DND-41 (cell line): ENCODE results near the gene CFAP97.

Experiments
- ATAC-seq: fragments of 200-7000 bp; cut with Tn5 transposase; 3 replicates; pipeline ENCODE4 v1.9.1; 2021; ENCODE audit warnings: low read depth; ENCODE audit not compliant: insufficient read depth
- DNase-seq: peaks from one replicate; pipeline ENCODE4 v3.0.0-alpha.2; 2020
- H2AFZ ChIP-seq: 2 replicates; pipeline ENCODE4 v1.6.0; 2012; ENCODE audit warnings: low read depth, low read length
- H3K27ac ChIP-seq: 2 replicates; pipeline ENCODE4 v1.5.1; 2012; ENCODE audit warnings: low read length, inconsistent platforms
- H3K27me3 ChIP-seq: fragments of 200-600 bp; sonication (generic); 2 replicates; pipeline ENCODE4 v1.6.0; 2012; ENCODE audit warnings: low read length, mild to moderate bottlenecking, inconsistent platforms; ENCODE audit not compliant: insufficient read depth, poor library complexity
- H3K36me3 ChIP-seq: 2 replicates; pipeline ENCODE4 v1.5.1; 2012; ENCODE audit warnings: low read length, inconsistent platforms; ENCODE audit not compliant: insufficient read depth
- H3K4me1 ChIP-seq: 2 replicates; pipeline ENCODE4 v1.5.1; 2012; ENCODE audit warnings: mild to moderate bottlenecking, low read length; ENCODE audit not compliant: insufficient read depth
- H3K4me2 ChIP-seq: 2 replicates; pipeline ENCODE4 v1.6.0; 2012; ENCODE audit warnings: mild to moderate bottlenecking, moderate library complexity, low read length, inconsistent platforms; ENCODE audit not compliant: insufficient read depth
- H3K4me3 ChIP-seq, 2 experiments: fragments of 200-600 bp in 1 of 2; shearing (Covaris generic) in 1 of 2; 2 replicates each; pipeline ENCODE4 v1.5.1; 2012 to 2016; ENCODE audit warnings: inconsistent platforms in 2 of 2, low read length in 2 of 2, mild to moderate bottlenecking in 2 of 2, low read depth in 1 of 2, moderate library complexity in 1 of 2
- H3K79me2 ChIP-seq: 2 replicates; pipeline ENCODE4 v1.6.0; 2012; ENCODE audit warnings: low read length, inconsistent platforms; ENCODE audit not compliant: insufficient read depth
- H3K9ac ChIP-seq: 2 replicates; pipeline ENCODE4 v1.6.0; 2012; ENCODE audit warnings: low read depth, mild to moderate bottlenecking, inconsistent platforms, low read length, moderate library complexity
- H3K9me3 ChIP-seq: 2 replicates; pipeline ENCODE4 v1.5.1; 2012; ENCODE audit warnings: low read length, moderate library complexity, mild to moderate bottlenecking, inconsistent platforms; ENCODE audit not compliant: insufficient read depth, severe bottlenecking
- H4K20me1 ChIP-seq: 2 replicates; pipeline ENCODE4 v1.6.0; 2012; ENCODE audit warnings: low read length; ENCODE audit not compliant: insufficient read depth
- CTCF ChIP-seq: IDR thresholded peaks from 2 replicates; pipeline ENCODE4 v1.5.1; 2012; ENCODE audit warnings: borderline replicate concordance, low read length, moderate library complexity, mild to moderate bottlenecking; ENCODE audit not compliant: poor library complexity, severe bottlenecking; ENCODE audit errors: extremely low read depth
- EZH2 ChIP-seq: IDR thresholded peaks from 3 replicates; pipeline ENCODE4 v1.6.1; 2012; ENCODE audit warnings: borderline replicate concordance, low read depth, mild to moderate bottlenecking, moderate library complexity, low read length, inconsistent platforms; ENCODE audit not compliant: severe bottlenecking

CFAP97 gene

GRCh38 chr4:185194924-185195888, 8.6 kb downstream of the CFAP97 start:
- Histone ChIP-seq H4K20me1 (no peaks in the 10 kb centered on the region; the same call in 1 of the 2 replicates), H3K27me3 (no peaks in the 10 kb centered on the region), H3K27ac (no peak overlapping the region), H3K9me3 (no peaks in the 10 kb centered on the region), H2AFZ (no peak overlapping the region), H3K9ac (no peak overlapping the region), H3K4me2 (no peak overlapping the region), H3K36me3 (peaks cover 7% of the 10 kb centered on the region; the same call in 1 of the 2 replicates), H3K4me1 (no peaks in the 10 kb centered on the region), H3K79me2 (peaks cover 21% of the 10 kb centered on the region), H3K4me3 (no peak overlapping the region)
- TF ChIP-seq CTCF (no peak), EZH2 (no peak)
- ATAC-seq (no peak), DNase-seq (no peak)

GRCh38 chr4:185192059-185192458, 11.7 kb downstream of the CFAP97 start:
- no peak overlapping the region for H3K4me2 ChIP-seq
- no peak overlapping the region for H2AFZ ChIP-seq
- no peak for DNase-seq
- H3K9ac ChIP-seq = no peak overlapping the region
- ATAC-seq = no peak
- H3K36me3 ChIP-seq = peaks cover 26% of the 10 kb centered on the region
- H3K27me3 ChIP-seq = no peaks in the 10 kb centered on the region
- no peaks in the 10 kb centered on the region for H3K9me3 ChIP-seq
- no peak overlapping the region for H3K4me3 ChIP-seq
- no peaks in the 10 kb centered on the region for H3K4me1 ChIP-seq
- no peak overlapping the region for H3K27ac ChIP-seq
- TF ChIP-seq CTCF = no peak
- no peak for TF ChIP-seq EZH2
- H3K79me2 ChIP-seq = peaks cover 13% of the 10 kb centered on the region
- H4K20me1 ChIP-seq = peaks cover 3% of the 10 kb centered on the region; the same call in 1 of the 2 replicates

GRCh38 chr4:185190306-185190856, 13.4 kb downstream of the CFAP97 start:
- Histone ChIP-seq H3K9me3 (no peaks in the 10 kb centered on the region), H3K79me2 (peaks cover 19% of the 10 kb centered on the region), H2AFZ (no peak overlapping the region), H3K4me3 (no peak overlapping the region), H3K4me2 (no peak overlapping the region), H4K20me1 (peaks cover 3% of the 10 kb centered on the region; the same call in 1 of the 2 replicates), H3K4me1 (no peaks in the 10 kb centered on the region), H3K9ac (no peak overlapping the region), H3K36me3 (peaks cover 26% of the 10 kb centered on the region), H3K27ac (no peak overlapping the region), H3K27me3 (no peaks in the 10 kb centered on the region)
- no peak for TF ChIP-seq EZH2
- no peak for TF ChIP-seq CTCF
- no peak for ATAC-seq
- DNase-seq = no peak
